Activated CD4-positive, alpha-beta T cell treated with anti-CD3 and anti-CD28 coated beads, Interleukin-2, amount 10 ng/mL, durations not matched to agents 7 days and 5 days (primary cell): ENCODE measurements around the gene MORN2. TPM values are rescaled to one million over a fixed set of nuclear protein-coding genes. Genes with fewer than 3 reads are reported as not detected.

Source experiments
- CTCF ChIA-PET: fragments of 350-600 bp; sonication (Branson Sonifier 250); formaldehyde crosslinking; loops from one replicate; lab custom pipeline; 2021; ENCODE audit warnings: antibody characterized with exemption; lab: Charles Lee
- POLR2A ChIA-PET: fragments of 350-600 bp; sonication (Branson Sonifier 250); formaldehyde crosslinking; loops from one replicate; lab custom pipeline; 2021; ENCODE audit warnings: antibody characterized with exemption; lab: Charles Lee
- DNase-seq: peaks from one replicate; pipeline ENCODE4 v3.0.0-alpha.2; 2020
- H3K27ac Mint-ChIP-seq: one replicate; pipeline ENCODE4 v1.8.0; 2021; ENCODE audit warnings: mild to moderate bottlenecking, moderate library complexity, mixed read lengths
- H3K27me3 Mint-ChIP-seq: one replicate; pipeline ENCODE4 v1.8.0; 2021; ENCODE audit warnings: mixed read lengths
- H3K36me3 Mint-ChIP-seq: one replicate; pipeline ENCODE4 v1.8.0; 2021; ENCODE audit warnings: low read depth, mixed read lengths
- H3K4me1 Mint-ChIP-seq: one replicate; pipeline ENCODE4 v1.8.0; 2021; ENCODE audit warnings: mixed read lengths
- H3K4me3 Mint-ChIP-seq: one replicate; pipeline ENCODE4 v1.8.0; 2021; ENCODE audit warnings: mild to moderate bottlenecking, moderate library complexity, mixed read lengths
- H3K9me3 Mint-ChIP-seq: one replicate; pipeline ENCODE4 v1.8.0; 2021; ENCODE audit warnings: mixed read lengths
- total RNA-seq, 2 experiments: library from RNA; stranded (reverse); gene quantifications; one replicate each; pipeline ENCODE4 v1.2.3, GENCODE V29; 2021

The MORN2 gene
- total RNA-seq, 2 experiments from 2014 or later = 1.7 to 2.8 TPM

- H3K27me3 Mint-ChIP-seq = peaks cover 9% of the 10 kb centered on the region
- H3K4me3 Mint-ChIP-seq = no peak overlapping the region
- POLR2A ChIA-PET = no interaction called here
These were observed 22.5 kb downstream of the MORN2 start for GRCh38 chr2:38898256-38898655.

GRCh38 chr2:38900726-38901125 lies 24.9 kb downstream of the MORN2 start:
- no peak for DNase-seq
- no peaks in the 10 kb centered on the region for H3K9me3 Mint-ChIP-seq
- no peak overlapping the region for H3K27ac Mint-ChIP-seq
- no peaks in the 10 kb centered on the region for H3K4me1 Mint-ChIP-seq
- ChIA-PET CTCF (interaction anchor here (0.9 kb wide), 1 partner anchor 24 kb away, joined by 3 read pairs; the partner anchor contains the start of genes DHX57 and MORN2), POLR2A (no interaction called here)
- H3K4me3 Mint-ChIP-seq = no peak overlapping the region
- H3K27me3 Mint-ChIP-seq = peaks cover 9% of the 10 kb centered on the region
- H3K36me3 Mint-ChIP-seq = no peaks in the 10 kb centered on the region

More at GRCh38 chr2:38898256-38898655, 22.5 kb downstream of the MORN2 start:
- Mint-ChIP-seq H3K36me3 (no peaks in the 10 kb centered on the region), H3K27ac (no peak overlapping the region), H3K4me1 (no peaks in the 10 kb centered on the region), H3K9me3 (no peaks in the 10 kb centered on the region)
- DNase-seq = no peak
- CTCF ChIA-PET = no interaction called here

- H3K4me1 Mint-ChIP-seq = peaks cover 10% of the 10 kb centered on the region
- ChIA-PET POLR2A (no interaction called here), CTCF (no interaction called here)
- no peaks in the 10 kb centered on the region for H3K27me3 Mint-ChIP-seq
- no peaks in the 10 kb centered on the region for H3K36me3 Mint-ChIP-seq
- H3K27ac Mint-ChIP-seq = no peak overlapping the region
- no peak for DNase-seq
- H3K4me3 Mint-ChIP-seq = no peak overlapping the region
- no peaks in the 10 kb centered on the region for H3K9me3 Mint-ChIP-seq
These were observed 29.5 kb downstream of the MORN2 start for GRCh38 chr2:38905251-38905650.

- Mint-ChIP-seq H3K9me3 (no peaks in the 10 kb centered on the region), H3K4me1 (peaks cover 10% of the 10 kb centered on the region), H3K4me3 (no peak overlapping the region), H3K27me3 (peaks cover 1% of the 10 kb centered on the region), H3K36me3 (no peaks in the 10 kb centered on the region), H3K27ac (no peak overlapping the region)
- CTCF ChIA-PET = interaction anchor here (0.6 to 1.6 kb wide), 3 partner anchors 13 to 221 kb away, joined by 3 to 5 read pairs (median 3); no protein-coding TSS in a partner anchor
- POLR2A ChIA-PET = no interaction called here
- no peak for DNase-seq
These were observed 31.5 kb downstream of the MORN2 start for GRCh38 chr2:38907242-38907641.

- H3K4me3 Mint-ChIP-seq = no peak overlapping the region
- no peak for DNase-seq
- no peaks in the 10 kb centered on the region for H3K9me3 Mint-ChIP-seq
- peak overlapping the region; percentile 5 for H3K27ac Mint-ChIP-seq
- POLR2A ChIA-PET = no interaction called here
- H3K27me3 Mint-ChIP-seq = peaks cover 1% of the 10 kb centered on the region
- peaks cover 10% of the 10 kb centered on the region for H3K4me1 Mint-ChIP-seq
- CTCF ChIA-PET = interaction anchor here (0.6 to 1.6 kb wide), 3 partner anchors 12 to 13 kb away, joined by 3 to 5 read pairs (median 3); no protein-coding TSS in a partner anchor
- no peaks in the 10 kb centered on the region for H3K36me3 Mint-ChIP-seq
These were observed 32.2 kb downstream of the MORN2 start for GRCh38 chr2:38907743-38908562.

GRCh38 chr2:38909872-38910271 lies 34.1 kb downstream of the MORN2 start:
- ChIA-PET POLR2A (no interaction called here), CTCF (interaction anchor here (0.7 kb wide), 2 partner anchors 103 to 223 kb away, joined by 3 read pairs; no protein-coding TSS in a partner anchor)
- Mint-ChIP-seq H3K27ac (no peak overlapping the region), H3K4me1 (peaks cover 10% of the 10 kb centered on the region), H3K4me3 (no peak overlapping the region), H3K27me3 (peaks cover 1% of the 10 kb centered on the region), H3K9me3 (no peaks in the 10 kb centered on the region), H3K36me3 (no peaks in the 10 kb centered on the region)
- no peak for DNase-seq

GRCh38 chr2:38911191-38911590 lies 35.4 kb downstream of the MORN2 start:
- Mint-ChIP-seq H3K27me3 (peaks cover 1% of the 10 kb centered on the region), H3K4me1 (peaks cover 10% of the 10 kb centered on the region), H3K4me3 (no peak overlapping the region), H3K9me3 (no peaks in the 10 kb centered on the region), H3K36me3 (no peaks in the 10 kb centered on the region), H3K27ac (no peak overlapping the region)
- ChIA-PET POLR2A (interaction anchor here (0.5 kb wide), 1 partner anchor 294 kb away, joined by 3 read pairs; no protein-coding TSS in a partner anchor), CTCF (interaction anchor here (1.0 kb wide), 1 partner anchor 35 kb away, joined by 3 read pairs; no protein-coding TSS in a partner anchor)
- DNase-seq = no peak

GRCh38 chr2:38912619-38913018 lies 36.8 kb downstream of the MORN2 start:
- no peak for DNase-seq
- Mint-ChIP-seq H3K4me3 (no peak overlapping the region), H3K27me3 (peaks cover 1% of the 10 kb centered on the region), H3K36me3 (no peaks in the 10 kb centered on the region), H3K9me3 (no peaks in the 10 kb centered on the region), H3K27ac (no peak overlapping the region), H3K4me1 (peaks cover 10% of the 10 kb centered on the region)
- POLR2A ChIA-PET = no interaction called here
- CTCF ChIA-PET = interaction anchor here (0.7 kb wide), 1 partner anchor 121 kb away, joined by 3 read pairs; no protein-coding TSS in a partner anchor

- H3K36me3 Mint-ChIP-seq = no peaks in the 10 kb centered on the region
- H3K4me3 Mint-ChIP-seq = no peak overlapping the region
- CTCF ChIA-PET = no interaction called here
- H3K4me1 Mint-ChIP-seq = no peaks in the 10 kb centered on the region
- H3K27ac Mint-ChIP-seq = no peak overlapping the region
- no peaks in the 10 kb centered on the region for H3K9me3 Mint-ChIP-seq
- DNase-seq = no peak
- peaks cover 15% of the 10 kb centered on the region for H3K27me3 Mint-ChIP-seq
- POLR2A ChIA-PET = no interaction called here
These were observed 46.6 kb downstream of the MORN2 start for GRCh38 chr2:38922389-38922788.

GRCh38 chr2:38922902-38923301 lies 47.1 kb downstream of the MORN2 start:
- Mint-ChIP-seq H3K9me3 (no peaks in the 10 kb centered on the region), H3K4me3 (no peak overlapping the region), H3K36me3 (no peaks in the 10 kb centered on the region), H3K27me3 (peaks cover 15% of the 10 kb centered on the region), H3K4me1 (no peaks in the 10 kb centered on the region), H3K27ac (no peak overlapping the region)
- no peak for DNase-seq
- CTCF ChIA-PET = interaction anchor here (0.8 to 1.1 kb wide), 2 partner anchors 196 to 390 kb away, joined by 3 read pairs; no protein-coding TSS in a partner anchor
- POLR2A ChIA-PET = no interaction called here

GRCh38 chr2:38925982-38926381 lies 50.2 kb downstream of the MORN2 start:
- no peak overlapping the region for H3K4me3 Mint-ChIP-seq
- no peak for DNase-seq
- no peaks in the 10 kb centered on the region for H3K36me3 Mint-ChIP-seq
- POLR2A ChIA-PET = no interaction called here
- peaks cover 11% of the 10 kb centered on the region for H3K27me3 Mint-ChIP-seq
- H3K4me1 Mint-ChIP-seq = no peaks in the 10 kb centered on the region
- H3K9me3 Mint-ChIP-seq = no peaks in the 10 kb centered on the region
- CTCF ChIA-PET = interaction anchor here (0.6 to 1.7 kb wide), 3 partner anchors 22 to 52 kb away, joined by 3 to 8 read pairs (median 4); no protein-coding TSS in a partner anchor
- H3K27ac Mint-ChIP-seq = no peak overlapping the region

- no peaks in the 10 kb centered on the region for H3K4me1 Mint-ChIP-seq
- no peaks in the 10 kb centered on the region for H3K9me3 Mint-ChIP-seq
- no peaks in the 10 kb centered on the region for H3K36me3 Mint-ChIP-seq
- H3K27ac Mint-ChIP-seq = no peak overlapping the region
- H3K27me3 Mint-ChIP-seq = peaks cover 4% of the 10 kb centered on the region
- no peak for DNase-seq
- ChIA-PET POLR2A (no interaction called here), CTCF (no interaction called here)
- no peak overlapping the region for H3K4me3 Mint-ChIP-seq
These were observed 54.8 kb downstream of the MORN2 start for GRCh38 chr2:38930600-38930999.
